GDM1 (cell line): ENCODE measurements around the gene MTMR1.

Experiments
- DNase-seq: peaks from one replicate; lab custom pipeline; 2025; lab: John Stamatoyannopoulos, UW

The MTMR1 gene

GRCh38 chrX:150790021-150790420 lies 96.8 kb downstream of the MTMR1 start:
- DNase-seq = no peak

- no peak for DNase-seq
These were observed 99.8 kb downstream of the MTMR1 start for GRCh38 chrX:150792949-150793527.

GRCh38 chrX:150805736-150806135 lies 112.5 kb downstream of the MTMR1 start:
- no peak for DNase-seq

- no peak for DNase-seq
These were observed 113.6 kb downstream of the MTMR1 start for GRCh38 chrX:150806827-150807226.

GRCh38 chrX:150813922-150814321 lies 120.7 kb downstream of the MTMR1 start:
- no peak for DNase-seq
